COLO668 (cell line): ENCODE results near the gene DUSP8.
"Not testable (repeated sequence)": the region's sequence is repeated elsewhere in the genome, so short reads cannot be mapped to it uniquely, and the experiment has no call there.

ENCODE experiments used
- DNase-seq: peaks from one replicate; lab custom pipeline; 2025; ENCODE audit not compliant: unreplicated experiment; lab: John Stamatoyannopoulos, UW

The DUSP8 gene

DNA sequence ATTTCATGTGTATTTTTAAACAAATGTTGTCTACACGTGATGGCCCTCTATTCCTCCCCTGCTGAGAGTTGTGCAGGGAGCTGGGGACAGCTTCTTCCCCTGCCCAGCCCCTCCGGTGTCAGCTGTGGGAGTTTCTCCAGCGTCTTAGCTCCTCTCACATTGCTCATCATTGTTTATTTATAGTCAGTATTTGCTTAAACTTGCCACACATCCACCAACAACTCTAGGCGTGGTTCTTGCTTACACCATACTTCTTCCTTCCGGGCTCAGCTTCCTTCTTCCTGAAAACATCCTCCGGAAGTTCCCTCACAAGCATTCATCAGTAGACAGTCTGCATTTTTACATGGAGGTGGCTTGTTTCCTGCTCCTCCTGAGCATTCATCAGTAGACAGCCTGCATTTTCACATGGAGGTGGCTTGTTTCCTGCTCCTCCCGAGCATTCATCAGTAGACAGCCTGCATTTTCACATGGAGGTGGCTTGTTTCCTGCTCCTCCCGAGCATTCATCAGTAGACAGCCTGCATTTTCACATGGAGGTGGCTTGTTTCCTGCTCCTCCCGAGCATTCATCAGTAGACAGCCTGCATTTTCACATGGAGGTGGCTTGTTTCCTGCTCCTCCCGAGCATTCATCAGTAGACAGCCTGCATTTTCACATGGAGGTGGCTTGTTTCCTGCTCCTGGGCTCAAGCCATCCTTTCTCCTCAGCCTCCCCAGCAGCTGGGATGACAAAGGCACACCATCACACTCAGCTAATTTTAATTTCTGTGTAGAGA lies 17.3 kb upstream of the DUSP8 start:
- not testable (repeated sequence) for DNase-seq

DNA sequence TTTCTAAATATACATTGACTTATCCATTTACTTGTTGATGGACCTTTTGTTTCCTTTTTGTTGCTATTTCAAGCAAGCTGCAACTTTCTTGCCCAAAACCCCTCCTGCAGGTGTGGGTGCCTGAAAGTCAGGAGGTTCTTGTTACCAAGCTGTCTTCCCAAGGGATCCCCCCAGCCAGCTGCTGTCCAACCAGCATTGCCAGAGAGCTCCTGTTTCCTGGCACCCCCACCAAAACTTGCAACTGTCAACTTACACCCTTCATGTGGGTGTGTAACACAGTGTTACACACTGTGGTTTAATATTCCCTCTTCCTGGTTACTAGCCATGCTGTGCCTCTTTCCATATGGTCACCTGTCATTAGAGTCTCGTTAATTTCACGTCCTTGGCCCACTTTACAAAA lies 14.6 kb upstream of the DUSP8 start:
- DNase-seq, result no peak

DNA sequence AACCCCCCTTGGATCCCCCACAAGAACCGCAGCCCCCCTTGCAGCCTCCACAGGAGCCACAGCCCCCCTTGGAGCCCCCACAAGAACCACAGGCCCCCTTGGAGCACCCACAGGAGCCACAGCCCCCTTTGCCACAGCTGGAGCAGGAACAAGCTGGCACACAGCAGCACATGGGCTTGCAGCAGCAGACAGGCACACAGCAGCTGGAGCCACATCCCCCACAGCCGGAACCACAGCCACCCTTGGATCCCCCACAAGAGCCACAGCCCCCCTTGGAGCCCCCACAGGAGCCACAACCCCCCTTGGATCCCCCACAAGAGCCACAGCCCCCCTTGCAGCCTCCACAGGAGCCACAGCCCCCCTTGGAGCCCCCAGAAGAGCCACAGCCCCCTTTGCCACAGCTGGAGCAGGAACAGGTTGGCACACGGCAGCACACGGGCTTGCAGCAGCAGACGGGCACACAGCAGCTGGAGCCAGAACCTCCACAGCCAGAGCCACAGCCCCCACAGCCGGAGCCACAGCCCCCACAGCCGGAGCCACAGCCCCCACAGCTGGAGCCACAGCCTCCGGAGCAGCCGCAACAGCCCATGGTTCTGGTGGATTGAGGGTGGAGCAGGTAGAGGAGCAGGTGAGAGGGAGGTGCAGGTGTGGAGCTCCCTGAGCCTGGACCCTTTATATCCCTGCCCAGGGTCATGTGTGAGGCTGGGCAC lies 12.7 kb upstream of the DUSP8 start, which contains the start of gene KRTAP5-1:
TSS of gene KRTAP5-1 (minus strand) at position 623 of the 710 bp plus-strand sequence. CDS start at position 589, 34 bp downstream.
- not testable (repeated sequence) for DNase-seq

- DNase-seq, result not testable (repeated sequence)
These were observed 10.8 kb upstream of the DUSP8 start for GRCh38 chr11:1582909-1583308.

- DNase-seq, result no peak
These were observed 9.9 kb upstream of the DUSP8 start for GRCh38 chr11:1581976-1582375.

DNA sequence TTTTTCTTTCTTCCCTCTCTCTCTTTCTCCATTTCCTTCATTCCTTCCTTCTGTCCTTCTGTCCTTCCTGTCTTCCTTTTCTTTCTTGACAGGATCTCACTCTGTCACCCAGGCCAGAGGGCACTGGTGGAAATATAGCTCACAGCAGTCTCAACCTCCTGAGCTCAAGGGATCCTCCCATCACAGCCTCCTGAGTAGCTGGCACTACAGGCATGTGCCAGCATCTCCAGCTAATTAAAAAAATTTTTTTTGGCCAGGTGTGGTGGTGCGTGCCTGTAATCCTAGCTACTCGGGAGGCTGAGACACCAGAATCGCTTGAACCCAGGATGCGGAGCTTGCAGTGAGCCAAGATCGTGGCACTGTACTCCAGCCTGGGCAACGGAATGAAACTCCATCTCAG lies 4.8 kb upstream of the DUSP8 start:
- no peak for DNase-seq

DNA sequence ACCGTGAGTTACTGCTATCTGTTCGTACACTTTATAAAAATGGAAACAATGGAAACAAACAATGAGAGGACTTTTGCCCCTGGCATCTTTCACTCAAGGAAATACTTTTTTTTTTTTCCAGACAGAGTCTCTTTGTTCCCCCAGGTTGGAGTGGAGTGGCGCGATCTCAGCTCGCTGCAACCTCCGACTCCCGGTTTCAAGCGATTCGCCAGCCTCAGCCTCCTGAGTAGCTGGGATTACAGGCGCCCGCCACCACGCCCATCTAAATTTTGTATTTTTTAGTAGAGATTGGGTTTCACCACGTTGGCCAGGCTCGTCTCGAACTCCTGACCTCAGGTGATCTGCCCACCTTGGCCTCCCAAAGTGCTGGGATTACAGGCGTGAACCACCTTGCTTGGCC lies 3.7 kb upstream of the DUSP8 start:
- not testable (repeated sequence) for DNase-seq

DNA sequence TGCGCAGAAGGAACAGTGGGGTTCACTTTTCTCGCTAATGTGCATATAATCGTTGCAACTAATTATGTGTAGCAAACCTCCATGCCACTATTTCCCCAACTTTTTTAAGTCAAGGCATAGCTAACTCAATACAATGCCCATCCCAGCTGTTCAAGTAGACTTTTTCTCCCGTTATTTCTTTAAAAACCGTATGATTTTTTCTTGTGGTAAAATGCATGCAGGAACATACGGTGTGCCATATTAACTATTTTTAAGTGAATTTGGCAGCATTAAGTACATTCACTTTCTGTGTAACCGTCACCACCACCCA lies 2.8 kb upstream of the DUSP8 start:
- no peak for DNase-seq

- peak; percentile 74 for DNase-seq
These were observed 2.3 kb upstream of the DUSP8 start for GRCh38 chr11:1574238-1574932.

DNA sequence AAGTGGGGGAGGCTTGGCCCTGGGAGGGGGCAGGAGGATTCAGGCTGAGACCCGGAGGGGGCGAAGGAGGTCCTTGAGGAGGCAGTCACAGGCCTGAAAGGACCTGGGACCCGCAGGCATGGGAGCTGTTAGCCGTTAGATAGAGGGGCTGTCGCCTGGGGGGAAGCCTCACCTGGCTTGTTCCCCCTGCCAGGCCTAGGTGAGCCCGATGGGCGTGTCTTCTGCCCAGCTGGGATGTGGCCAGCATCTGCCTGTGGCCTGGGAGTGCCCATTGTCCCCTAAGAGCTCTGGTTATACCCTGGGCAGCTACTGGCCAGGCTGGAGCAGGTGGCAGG lies 1.8 kb upstream of the DUSP8 start:
- DNase-seq, result no peak

- peak; percentile 55 for DNase-seq
These were observed 1.2 kb upstream of the DUSP8 start for GRCh38 chr11:1573077-1573902.

DNA sequence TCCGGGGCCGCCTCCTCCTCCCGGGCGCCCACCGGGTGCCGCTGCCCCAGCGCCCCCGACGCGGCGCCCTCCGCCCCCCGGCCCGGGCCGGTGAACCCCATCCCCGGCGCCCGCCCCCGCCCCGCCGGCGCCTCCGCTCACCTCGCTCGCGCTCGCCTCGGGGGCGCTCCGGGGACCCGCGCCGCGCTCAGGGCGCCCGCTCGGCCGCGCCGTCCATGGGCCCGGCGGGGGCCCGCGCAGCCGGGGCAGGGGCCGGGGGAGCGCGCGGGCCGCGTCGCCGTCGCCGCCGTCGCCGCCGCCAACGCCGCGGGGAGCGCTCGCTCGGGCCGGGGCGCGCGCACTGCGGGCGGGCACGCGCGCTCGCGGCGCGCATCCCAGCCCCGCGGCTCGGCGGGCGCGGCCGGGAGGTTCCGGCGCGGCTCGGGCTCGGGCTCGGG lies 293 bp downstream of the DUSP8 start:
- no peak for DNase-seq

DNA sequence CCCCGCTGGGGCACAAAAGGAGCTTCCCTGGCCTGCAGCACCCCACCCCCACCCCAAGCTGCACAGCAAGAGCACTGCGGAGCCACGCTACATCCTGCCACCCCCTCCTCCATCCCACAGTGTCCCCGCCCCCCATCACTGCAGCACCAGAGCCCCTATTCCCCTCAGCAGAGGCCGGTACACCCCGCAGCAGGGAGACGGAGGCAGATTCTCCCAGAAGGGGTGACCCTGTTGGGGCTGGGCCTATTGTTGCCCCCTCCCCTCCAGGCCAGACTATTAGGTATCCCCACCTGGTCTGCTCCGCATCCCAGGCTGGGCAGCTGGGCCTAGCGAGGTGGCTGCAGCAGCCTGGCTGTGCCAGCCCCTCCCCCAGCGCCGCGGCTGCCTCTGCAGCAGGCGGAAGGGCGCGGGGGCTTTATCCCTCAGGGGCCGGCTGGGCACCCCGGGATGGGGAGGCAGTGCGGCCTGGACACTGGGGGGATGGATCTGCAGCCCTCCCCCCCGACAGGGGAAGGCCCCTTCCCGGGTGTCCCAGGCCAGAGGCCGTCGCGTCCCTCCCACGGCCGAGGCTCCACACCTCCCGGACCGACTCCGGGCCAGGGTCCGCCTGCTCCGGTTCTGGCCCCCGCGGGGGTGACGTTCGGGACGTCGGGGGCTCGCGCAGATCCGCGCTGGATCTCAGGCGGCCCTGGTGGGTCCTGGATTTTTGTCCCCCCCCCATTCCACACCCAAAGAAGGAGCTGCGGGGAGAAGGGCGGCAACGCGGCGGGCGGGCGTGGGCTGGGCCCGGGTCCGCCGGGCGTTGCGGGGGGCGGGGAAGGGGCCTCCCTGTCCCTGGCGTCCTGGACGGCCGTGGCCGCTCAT lies 943 bp downstream of the DUSP8 start:
- peak; percentile 43 for DNase-seq

DNA sequence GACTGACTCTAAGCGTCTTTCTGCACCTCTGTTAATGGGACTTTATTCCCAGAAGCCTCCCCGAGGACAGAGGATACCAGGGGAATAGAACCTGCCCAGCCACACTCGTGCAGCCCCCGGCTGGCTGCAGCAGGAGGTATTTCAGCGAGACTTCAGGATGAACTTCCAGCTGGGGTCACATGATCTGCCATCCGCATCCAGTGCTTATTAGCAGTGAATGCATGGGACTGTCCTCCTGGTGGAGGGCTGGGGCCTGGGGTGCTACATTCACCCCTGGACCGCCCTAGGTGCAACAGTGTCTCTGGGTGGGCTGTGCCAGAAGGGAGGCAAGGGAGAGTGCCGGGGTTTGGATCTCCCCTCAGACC lies 1.6 kb downstream of the DUSP8 start:
- no peak for DNase-seq

GRCh38 chr11:1570001-1570453 lies 2.0 kb downstream of the DUSP8 start:
- DNase-seq, result no peak

GRCh38 chr11:1569251-1569780 lies 2.8 kb downstream of the DUSP8 start:
- no peak for DNase-seq

DNA sequence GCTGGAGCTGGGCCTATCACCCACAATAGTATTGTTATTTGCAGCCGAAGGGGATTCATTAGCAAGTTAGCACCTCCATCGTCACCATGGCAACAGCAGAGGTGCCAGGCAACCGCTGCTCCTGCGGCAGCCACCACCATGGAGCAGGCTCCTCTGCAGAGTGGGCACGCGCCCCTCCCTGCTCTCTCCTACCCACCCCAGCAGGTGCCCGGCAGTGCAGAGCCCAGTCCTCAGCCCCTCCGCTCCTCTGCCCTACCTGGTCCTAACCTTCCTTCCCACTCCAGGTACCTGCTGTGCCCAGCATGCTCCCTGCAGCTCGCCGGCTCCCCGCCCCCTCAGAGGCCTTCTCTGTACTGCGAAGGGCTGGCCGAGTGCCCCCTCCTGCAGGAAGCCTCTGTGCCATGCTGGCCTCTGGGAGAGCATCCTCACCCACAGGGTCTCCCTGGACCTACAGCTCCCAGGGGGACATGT lies 3.6 kb downstream of the DUSP8 start:
- peak; percentile 20 for DNase-seq

GRCh38 chr11:1567721-1568100 lies 4.4 kb downstream of the DUSP8 start:
- no peak for DNase-seq

DNA sequence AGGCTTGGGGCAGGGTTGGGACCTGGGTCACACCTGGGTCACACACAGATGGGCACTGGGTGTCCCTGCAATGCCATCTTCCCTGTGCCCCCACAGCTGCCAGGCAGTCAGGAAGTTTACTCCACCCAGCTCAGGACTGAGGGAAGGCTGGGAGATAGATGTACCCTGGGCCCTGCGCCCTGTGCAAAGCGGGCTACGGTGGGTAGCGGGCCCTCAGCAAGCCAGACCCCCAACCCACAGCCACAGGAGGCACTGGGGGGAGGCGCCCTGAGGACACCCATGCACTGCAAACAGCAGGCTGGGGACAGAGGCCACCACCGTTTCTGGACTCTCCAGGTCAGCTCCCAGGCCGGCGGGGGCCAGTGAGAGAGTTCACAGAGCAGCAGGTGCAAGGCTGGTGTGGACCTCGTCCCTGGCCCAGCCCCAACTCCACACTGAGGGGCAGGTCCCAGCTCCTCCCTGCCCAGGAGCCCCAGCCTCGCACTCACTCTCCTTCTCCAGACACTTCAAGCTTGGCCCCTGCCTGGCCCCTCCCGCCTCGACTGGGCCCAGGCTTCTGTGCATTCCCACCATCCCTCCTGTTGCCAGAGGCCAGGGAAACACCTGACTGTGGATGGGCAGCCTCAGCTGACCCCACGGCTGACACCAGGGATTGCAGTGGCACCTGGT lies 4.9 kb downstream of the DUSP8 start:
- DNase-seq, result no peak
